ENCODE data around the gene AHI1.

- no peak for TF ChIP-seq CTCF (IDR thresholded peaks at IDR 0.05)
- no peak for TF ChIP-seq ZFX (IDR thresholded peaks at IDR 0.05; ENCODE audit: borderline replicate concordance)
These were observed 135.4 kb downstream of the AHI1 start for GRCh38 chr6:135362124-135362523.
